ENCODE measurements around the gene DIRAS1.

The DIRAS1 gene, protein sequence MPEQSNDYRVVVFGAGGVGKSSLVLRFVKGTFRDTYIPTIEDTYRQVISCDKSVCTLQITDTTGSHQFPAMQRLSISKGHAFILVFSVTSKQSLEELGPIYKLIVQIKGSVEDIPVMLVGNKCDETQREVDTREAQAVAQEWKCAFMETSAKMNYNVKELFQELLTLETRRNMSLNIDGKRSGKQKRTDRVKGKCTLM

DNA sequence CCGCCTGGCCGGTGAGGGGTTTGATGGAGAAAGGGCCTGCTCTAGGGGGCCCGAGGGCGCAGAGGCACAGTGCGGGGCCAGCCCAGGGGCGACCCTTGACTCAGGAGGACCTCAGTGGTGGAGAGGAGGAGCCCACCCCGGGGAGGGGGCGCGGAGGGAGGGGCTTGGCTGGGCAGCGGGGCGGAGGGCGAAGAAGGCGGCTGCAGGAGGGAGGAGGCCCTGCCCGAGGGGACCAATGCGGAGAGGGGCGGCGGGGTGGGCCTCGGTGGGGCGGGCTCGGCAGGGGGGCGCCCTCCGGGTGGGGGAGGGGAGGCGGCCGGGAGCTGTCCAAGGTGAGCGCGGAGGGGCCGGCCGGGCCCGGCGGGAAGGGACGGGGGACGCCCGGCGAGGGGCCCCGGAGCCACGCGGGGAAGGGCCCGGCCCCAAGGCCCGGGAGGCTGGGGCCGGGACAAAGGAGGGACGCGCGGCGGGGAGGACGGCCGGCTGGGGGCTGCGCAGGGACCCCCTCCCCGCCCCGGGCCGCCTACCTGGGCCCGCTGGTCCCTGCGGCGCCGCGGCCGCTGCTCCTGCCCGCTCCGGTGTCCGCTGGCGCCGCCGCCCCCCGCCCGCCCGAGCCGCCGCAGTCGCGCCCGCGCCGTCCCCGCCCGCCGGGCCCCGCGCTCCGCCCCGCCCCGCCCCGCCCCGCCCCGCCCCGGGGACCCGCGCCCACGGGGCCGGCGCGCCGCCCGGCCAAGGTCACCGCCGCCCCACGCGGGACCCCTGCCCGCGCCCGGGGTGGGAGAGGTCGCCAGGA lies at the start of gene DIRAS1:
Gene DIRAS1, minus strand, starts transcription at position 596 of the 793 bp plus-strand sequence. CDS start 3,566 bp downstream, outside the sequence.
- no peak for DNase-seq

- DNase-seq, result no peak
Observed at GRCh38 chr19:2770055-2771013, 49.2 kb upstream of the DIRAS1 start.

DNA sequence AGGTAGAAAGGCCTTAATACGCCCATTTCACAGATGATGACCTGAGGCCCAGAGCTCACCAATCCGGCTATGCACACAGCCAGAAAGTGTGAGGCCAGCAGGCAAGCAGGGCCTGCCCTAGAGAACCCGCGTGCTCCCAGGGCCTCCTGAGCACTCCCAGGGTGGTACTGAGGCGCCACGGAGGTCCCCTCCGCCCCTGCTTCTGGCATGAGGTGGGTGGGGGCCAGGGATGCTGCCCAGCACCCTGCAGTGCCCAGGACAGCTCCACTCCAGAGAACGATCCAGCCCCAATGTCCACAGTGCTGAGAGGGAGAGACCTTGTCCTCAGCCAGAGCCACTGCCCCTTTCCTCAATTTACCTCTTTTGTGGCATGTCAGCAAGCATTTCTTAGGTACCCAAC lies 48.0 kb upstream of the DIRAS1 start:
- no peak for DNase-seq

GRCh38 chr19:2768365-2769132 lies 47.4 kb upstream of the DIRAS1 start:
- no peak for DNase-seq

DNA sequence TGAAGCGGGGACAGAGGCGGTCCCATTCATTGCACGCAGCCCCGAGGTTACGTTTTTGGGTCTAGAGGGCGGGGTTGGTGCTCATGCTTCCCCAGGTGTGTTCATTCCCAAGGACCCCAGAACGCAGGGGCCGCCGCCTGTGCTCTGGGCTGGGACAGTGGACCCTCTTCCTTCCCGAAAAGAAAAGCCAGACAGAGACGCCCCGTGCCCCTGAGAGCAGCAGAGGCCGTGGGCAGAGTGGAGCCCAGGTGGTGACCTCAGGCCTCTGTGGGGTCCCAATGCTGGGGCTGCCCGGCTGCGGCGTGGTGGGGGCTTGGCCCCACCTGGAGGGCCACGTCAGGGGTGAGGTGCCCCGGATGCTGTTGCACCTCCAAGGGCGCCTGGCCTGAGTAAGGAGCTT lies 46.5 kb upstream of the DIRAS1 start:
- no peak for DNase-seq

DNA sequence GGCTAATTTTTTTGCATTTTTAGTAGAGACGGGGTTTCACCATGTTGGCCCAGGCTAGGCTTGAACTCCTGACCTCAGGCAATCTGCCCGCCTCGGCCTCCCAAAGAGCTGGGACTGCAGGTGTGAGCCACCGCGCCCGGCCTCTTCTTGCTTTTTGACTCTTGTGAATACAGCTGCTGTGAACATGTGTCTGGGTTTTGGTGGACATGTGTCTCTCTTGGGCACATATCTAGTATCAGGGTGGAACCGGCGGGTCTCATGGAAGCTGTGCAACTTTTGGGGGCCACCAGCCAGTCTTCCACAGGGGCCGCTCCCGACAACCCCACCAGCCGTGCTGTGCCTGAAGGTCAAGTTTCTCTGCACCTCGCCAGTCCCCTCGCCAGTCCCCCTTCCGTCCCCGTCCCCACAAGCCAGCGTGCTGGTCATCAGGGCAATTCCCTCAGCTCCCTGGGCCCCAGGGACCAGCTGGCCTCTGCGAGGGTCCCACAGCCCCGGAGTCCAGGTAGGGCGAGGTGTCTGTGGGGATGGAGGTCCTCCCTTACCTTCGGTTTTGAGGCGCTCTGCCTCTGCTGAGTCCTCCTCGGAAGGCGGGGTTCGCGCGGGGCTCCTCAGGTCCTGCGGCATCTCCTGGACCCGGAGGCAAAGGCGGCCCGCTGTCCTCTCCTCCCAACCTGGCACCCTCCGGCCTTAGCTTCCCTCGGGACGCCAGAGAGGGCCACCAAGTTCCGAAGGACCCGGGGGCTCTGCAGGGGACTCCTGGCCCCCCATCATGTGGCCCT lies 45.6 kb upstream of the DIRAS1 start:
- no peak for DNase-seq

DNA sequence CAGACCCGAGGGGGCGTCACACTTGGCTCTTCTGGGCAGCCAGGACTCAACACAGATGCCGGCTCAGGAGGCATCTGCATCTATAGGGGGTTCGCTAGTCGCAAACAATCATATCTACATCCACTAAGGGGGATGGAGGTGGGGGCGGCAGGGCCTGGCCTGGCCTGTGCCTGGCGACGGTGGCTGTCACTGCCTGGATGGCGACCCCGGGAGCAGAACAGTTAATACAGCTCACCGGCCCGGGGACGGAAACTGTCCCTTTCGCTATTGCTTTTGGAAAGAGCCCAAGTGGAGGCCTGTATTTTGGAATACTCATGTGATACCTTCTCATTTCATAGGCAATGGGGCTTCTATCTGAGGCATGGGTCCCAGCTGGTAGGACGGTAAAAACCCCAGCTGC lies 44.2 kb upstream of the DIRAS1 start:
- DNase-seq, result no peak

- no peak for DNase-seq
Observed at GRCh38 chr19:2764945-2765344, 43.8 kb upstream of the DIRAS1 start.

GRCh38 chr19:2763687-2764086 lies 42.5 kb upstream of the DIRAS1 start:
- no peak for DNase-seq

DNA sequence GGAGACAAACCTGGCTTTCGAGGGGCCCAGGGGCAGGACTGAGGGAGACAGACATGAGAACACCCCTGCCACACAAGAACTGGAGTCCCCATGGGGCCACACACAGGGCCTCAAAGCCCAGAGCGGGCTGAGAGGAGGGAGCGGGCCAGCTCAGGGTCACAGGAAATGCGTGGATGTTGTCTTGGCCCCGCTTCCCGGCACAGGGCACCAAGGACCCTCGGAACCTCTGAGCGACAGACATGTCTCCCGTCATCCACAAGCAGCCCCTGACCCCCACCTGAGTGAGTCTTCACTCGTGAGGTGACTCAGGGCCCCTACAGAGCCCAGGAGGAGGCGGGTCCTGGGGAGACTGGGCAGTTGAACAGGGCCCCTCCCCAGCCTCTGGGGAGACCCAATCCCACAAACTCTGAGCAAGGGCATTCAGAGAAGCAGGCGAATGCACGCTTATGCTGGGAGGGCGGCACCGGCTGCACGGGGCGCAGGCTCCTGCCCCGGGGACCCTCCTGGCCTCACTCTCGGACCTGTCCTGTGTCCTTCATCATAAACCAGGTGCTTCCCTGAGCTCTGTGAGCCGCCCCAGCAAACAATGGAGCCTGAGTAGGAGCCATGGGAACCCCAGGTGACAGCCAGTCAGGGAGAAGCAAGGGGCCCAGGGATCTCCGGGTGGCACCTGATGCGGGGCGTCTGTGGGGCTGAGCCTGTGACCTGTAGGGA lies 41.8 kb upstream of the DIRAS1 start:
- DNase-seq, result no peak

GRCh38 chr19:2761876-2762782 lies 41.0 kb upstream of the DIRAS1 start:
- no peak for DNase-seq

DNA sequence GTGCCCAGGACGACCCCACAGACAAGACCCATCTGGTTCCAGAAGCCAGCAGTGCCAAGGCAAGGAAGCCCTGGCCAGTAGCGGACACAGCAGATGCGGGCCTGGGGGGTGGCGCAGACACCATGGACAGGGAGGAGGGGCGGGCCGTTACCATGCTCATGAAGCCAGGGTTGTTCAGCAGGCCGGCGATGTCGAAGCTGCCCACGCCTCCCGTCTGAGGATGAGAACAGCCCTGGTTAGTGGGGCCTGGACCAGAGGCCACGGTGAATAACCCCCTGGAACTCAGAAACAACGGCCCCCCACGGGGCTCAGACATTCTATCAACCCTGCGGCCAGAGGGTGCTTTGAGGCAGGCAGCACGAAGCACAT lies 40.1 kb upstream of the DIRAS1 start:
- no peak for DNase-seq

GRCh38 chr19:2759965-2760364 lies 38.8 kb upstream of the DIRAS1 start:
- no peak for DNase-seq

- DNase-seq, result no peak
Observed at GRCh38 chr19:2759362-2759761, 38.2 kb upstream of the DIRAS1 start.

DNA sequence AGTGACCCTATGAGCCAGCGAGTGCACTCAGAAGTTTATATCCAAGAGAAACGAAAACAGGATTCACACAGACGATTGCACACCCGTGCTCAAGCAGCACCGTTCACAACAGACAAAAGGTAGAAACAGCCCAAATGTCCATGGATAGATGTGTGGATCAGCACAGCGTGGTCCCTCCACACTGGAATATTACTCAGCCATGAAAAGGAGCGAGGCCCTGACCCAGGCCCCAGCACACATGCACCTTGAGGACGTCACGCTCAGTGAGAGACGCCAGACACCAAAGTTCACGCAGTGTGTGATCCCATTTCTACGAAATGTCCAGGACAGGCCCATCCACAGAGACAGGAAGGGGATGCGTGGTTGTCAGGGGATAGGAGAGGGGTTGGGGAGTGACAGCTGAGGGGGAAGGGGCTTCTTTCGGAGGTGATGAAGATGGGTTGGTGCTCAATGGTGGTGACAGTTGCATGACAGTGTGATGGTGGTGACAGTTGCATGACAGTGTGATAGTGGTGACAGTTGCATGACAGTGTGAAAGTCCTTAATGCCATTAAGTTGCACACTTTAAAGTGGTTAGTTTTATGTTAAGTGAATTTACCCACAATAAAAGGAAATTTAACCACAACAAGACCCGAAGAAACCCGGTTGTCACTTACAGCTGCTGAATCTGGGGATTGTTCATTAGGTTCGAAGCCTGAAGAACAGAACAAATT lies 37.6 kb upstream of the DIRAS1 start:
- DNase-seq, result no peak

GRCh38 chr19:2756921-2757881 lies 36.0 kb upstream of the DIRAS1 start:
- DNase-seq, result no peak

DNA sequence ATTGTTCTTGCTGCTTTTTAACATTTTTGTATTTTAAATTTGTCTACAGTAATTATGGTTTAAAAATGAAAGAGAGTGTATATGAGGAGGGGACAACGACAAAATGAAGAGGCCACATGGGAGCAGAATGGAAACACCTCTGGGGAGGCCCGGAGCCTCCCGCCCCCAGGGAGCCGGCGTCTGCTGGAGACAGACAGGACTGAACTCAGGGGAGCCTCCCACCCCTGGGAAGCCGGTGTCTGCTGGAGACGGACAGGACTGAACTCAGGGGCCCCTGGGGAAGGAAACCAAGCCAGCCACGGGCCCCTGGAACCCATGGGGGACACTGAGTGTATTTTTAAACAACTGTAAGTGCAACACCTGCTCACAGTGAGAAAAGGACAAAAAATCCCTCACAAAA lies 35.3 kb upstream of the DIRAS1 start:
- no peak for DNase-seq

DNA sequence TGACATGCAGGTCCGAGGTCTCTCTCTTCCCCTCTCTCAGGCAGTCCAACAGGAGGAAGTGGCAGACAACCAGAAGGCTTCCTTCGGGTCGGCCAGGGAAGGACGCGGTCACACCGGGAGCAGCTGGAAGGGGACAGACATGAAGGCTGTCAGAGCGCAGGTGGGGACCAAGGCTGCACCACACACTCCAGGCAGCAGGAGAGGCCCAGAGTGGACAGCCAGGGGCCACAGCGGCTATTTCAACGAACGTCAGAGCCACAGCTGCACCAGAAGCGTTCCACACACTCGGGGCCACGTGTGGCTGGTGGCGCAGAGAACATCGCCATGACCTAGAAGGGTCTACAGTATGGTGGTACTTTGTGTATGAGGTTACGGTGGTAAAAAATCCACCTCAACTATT lies 34.6 kb upstream of the DIRAS1 start:
- DNase-seq, result no peak

GRCh38 chr19:2755448-2755705 lies 34.2 kb upstream of the DIRAS1 start:
- DNase-seq, result no peak

Measured in CD4-positive, alpha-beta T cell treated with Interleukin-12 subunit alpha and Interleukin-12 subunit beta, for 1 hour (primary cell).